Mucosa of rectum (tissue), 2 donors: ENCODE measurements around the gene NOX1.
"Not testable (repeated sequence)": the region's sequence is repeated elsewhere in the genome, so short reads cannot be mapped to it uniquely, and the experiment has no call there.

Experiments used
- H3K27ac ChIP-seq, 2 donors: one replicate each; pipeline ENCODE4 v1.7.0; 2013; ENCODE audit warnings: inconsistent platforms in 2 of 2, low read depth in 2 of 2, low read length in 2 of 2
- H3K27me3 ChIP-seq, 2 donors: one replicate each; pipeline ENCODE4 v1.7.0; 2013; ENCODE audit warnings: low read length in 2 of 2; ENCODE audit not compliant: control insufficient read depth in 2 of 2, insufficient read depth in 2 of 2
- H3K36me3 ChIP-seq, 2 donors: one replicate each; pipeline ENCODE4 v1.7.0; 2013; ENCODE audit warnings: low read length in 2 of 2; ENCODE audit not compliant: control insufficient read depth in 2 of 2, insufficient read depth in 2 of 2
- H3K4me1 ChIP-seq, 2 donors: one replicate each; pipeline ENCODE4 v1.7.0; 2013; ENCODE audit warnings: low read length in 2 of 2, mild to moderate bottlenecking in 1 of 2; ENCODE audit not compliant: control insufficient read depth in 2 of 2, insufficient read depth in 2 of 2
- H3K4me3 ChIP-seq, 2 donors: one replicate each; pipeline ENCODE4 v1.7.0; 2013; ENCODE audit warnings: low read length in 2 of 2
- H3K9ac ChIP-seq, 2 donors: one replicate each; pipeline ENCODE4 v1.7.0; 2013; ENCODE audit warnings: low read length in 2 of 2, low read depth in 1 of 2, mild to moderate bottlenecking in 1 of 2
- H3K9me3 ChIP-seq, 2 donors: one replicate each; pipeline ENCODE4 v1.7.0; 2013; ENCODE audit warnings: low read length in 2 of 2; ENCODE audit not compliant: control insufficient read depth in 2 of 2
- donor health status: healthy.
- donor health status: Normal muscosa, but diverticular disease.

NOX1 gene

GRCh38 chrX:100819837-100820666 is 54.1 kb downstream of the NOX1 start, which contains the start of gene CSTF2:
CSTF2 (plus strand) TSS chrX:100820391; CDS start chrX:100820417, 26 bp downstream.
- Histone ChIP-seq H3K27ac (peak within 1 kb of the TSS; percentile 71 to 74), H3K4me1 (no peaks in the 10 kb centered on the region), H3K9me3 (no peaks in the 10 kb centered on the region), H3K27me3 (no peaks in the 10 kb centered on the region), H3K4me3 (peak within 1 kb of the TSS; percentile 87 to 91), H3K36me3 (peaks cover 6 to 18% of the 10 kb centered on the region in 2 donors), H3K9ac (peak within 1 kb of the TSS; percentile 54 to 58)

GRCh38 chrX:100819534-100819836 is 54.7 kb downstream of the NOX1 start:
- Histone ChIP-seq H3K36me3 (peaks cover 6 to 18% of the 10 kb centered on the region in 2 donors), H3K27me3 (no peaks in the 10 kb centered on the region), H3K9ac (peak overlapping the region; percentile 52 to 58), H3K4me3 (peak overlapping the region; percentile 87 to 91), H3K4me1 (no peaks in the 10 kb centered on the region), H3K27ac (peak overlapping the region; percentile 71 to 74), H3K9me3 (no peaks in the 10 kb centered on the region)

GRCh38 chrX:100817340-100817739 is 56.8 kb downstream of the NOX1 start:
- peaks cover 0 to 4% of the 10 kb centered on the region in 2 donors for H3K36me3 ChIP-seq
- H3K4me3 ChIP-seq: no peak overlapping the region
- no peaks in the 10 kb centered on the region for H3K27me3 ChIP-seq
- H3K27ac ChIP-seq: no peak overlapping the region
- H3K9ac ChIP-seq: no peak overlapping the region
- no peaks in the 10 kb centered on the region for H3K9me3 ChIP-seq
- peaks cover 0 to 2% of the 10 kb centered on the region in 2 donors for H3K4me1 ChIP-seq

- H3K9ac ChIP-seq: peak overlapping the region in 1 of 2 donors; percentile 57
- H3K27ac ChIP-seq: peak overlapping the region; percentile 58 to 74
- peak overlapping the region in 1 of 2 donors; percentile 35 for H3K4me3 ChIP-seq
- peaks cover 0 to 2% of the 10 kb centered on the region in 2 donors for H3K27me3 ChIP-seq
- peaks cover 0 to 4% of the 10 kb centered on the region in 2 donors for H3K4me1 ChIP-seq
- H3K36me3 ChIP-seq: no peaks in the 10 kb centered on the region
- no peaks in the 10 kb centered on the region for H3K9me3 ChIP-seq
Measured at GRCh38 chrX:100812216-100813158, 61.7 kb downstream of the NOX1 start.

- not testable (repeated sequence) for H3K9me3 ChIP-seq, H3K27me3 ChIP-seq, H3K4me3 ChIP-seq, H3K36me3 ChIP-seq, H3K4me1 ChIP-seq, H3K9ac ChIP-seq, H3K27ac ChIP-seq
Measured at GRCh38 chrX:100808265-100808664, 65.9 kb downstream of the NOX1 start.

- Histone ChIP-seq H3K9ac (no peak overlapping the region), H3K36me3 (no peaks in the 10 kb centered on the region), H3K27ac (no peak overlapping the region), H3K4me3 (no peak overlapping the region), H3K27me3 (no peaks in the 10 kb centered on the region), H3K4me1 (peaks cover 0 to 8% of the 10 kb centered on the region in 2 donors), H3K9me3 (no peaks in the 10 kb centered on the region)
Measured at GRCh38 chrX:100804780-100805179, 69.4 kb downstream of the NOX1 start.

- Histone ChIP-seq H3K4me3 (no peak overlapping the region), H3K27me3 (no peaks in the 10 kb centered on the region), H3K9ac (no peak overlapping the region), H3K36me3 (no peaks in the 10 kb centered on the region), H3K27ac (peak overlapping the region in 1 of 2 donors; percentile 49), H3K9me3 (no peaks in the 10 kb centered on the region), H3K4me1 (peaks cover 0 to 8% of the 10 kb centered on the region in 2 donors)
Measured at GRCh38 chrX:100802843-100803242, 71.3 kb downstream of the NOX1 start.

GRCh38 chrX:100798484-100799214 is 75.5 kb downstream of the NOX1 start:
- Histone ChIP-seq H3K4me3 (no peak overlapping the region), H3K4me1 (peaks cover 0 to 8% of the 10 kb centered on the region in 2 donors), H3K9me3 (no peaks in the 10 kb centered on the region), H3K36me3 (no peaks in the 10 kb centered on the region), H3K9ac (no peak overlapping the region), H3K27ac (no peak overlapping the region), H3K27me3 (peaks cover 0 to 1% of the 10 kb centered on the region in 2 donors)

GRCh38 chrX:100797359-100797758 is 76.8 kb downstream of the NOX1 start:
- Histone ChIP-seq H3K4me3 (no peak overlapping the region), H3K27ac (no peak overlapping the region), H3K9me3 (no peaks in the 10 kb centered on the region), H3K9ac (no peak overlapping the region), H3K4me1 (peaks cover 0 to under 1% of the 10 kb centered on the region in 2 donors), H3K36me3 (no peaks in the 10 kb centered on the region), H3K27me3 (peaks cover 0 to 3% of the 10 kb centered on the region in 2 donors)
